DND-41 (cell line): Measurements from ENCODE around the gene TBPL1.
A peak's percentile ranks its signal among the peaks of the same experiment; 100 is the strongest.

ENCODE experiments used
- ATAC-seq: fragments of 200-7000 bp; cut with Tn5 transposase; 3 replicates; pipeline ENCODE4 v1.9.1; 2021; ENCODE audit warnings: low read depth; ENCODE audit not compliant: insufficient read depth
- DNase-seq: peaks from one replicate; pipeline ENCODE4 v3.0.0-alpha.2; 2020
- H2AFZ ChIP-seq: 2 replicates; pipeline ENCODE4 v1.6.0; 2012; ENCODE audit warnings: low read depth, low read length
- H3K27ac ChIP-seq: 2 replicates; pipeline ENCODE4 v1.5.1; 2012; ENCODE audit warnings: low read length, inconsistent platforms
- H3K27me3 ChIP-seq: fragments of 200-600 bp; sonication (generic); 2 replicates; pipeline ENCODE4 v1.6.0; 2012; ENCODE audit warnings: low read length, mild to moderate bottlenecking, inconsistent platforms; ENCODE audit not compliant: insufficient read depth, poor library complexity
- H3K36me3 ChIP-seq: 2 replicates; pipeline ENCODE4 v1.5.1; 2012; ENCODE audit warnings: low read length, inconsistent platforms; ENCODE audit not compliant: insufficient read depth
- H3K4me1 ChIP-seq: 2 replicates; pipeline ENCODE4 v1.5.1; 2012; ENCODE audit warnings: mild to moderate bottlenecking, low read length; ENCODE audit not compliant: insufficient read depth
- H3K4me2 ChIP-seq: 2 replicates; pipeline ENCODE4 v1.6.0; 2012; ENCODE audit warnings: mild to moderate bottlenecking, moderate library complexity, low read length, inconsistent platforms; ENCODE audit not compliant: insufficient read depth
- H3K4me3 ChIP-seq, 2 experiments: fragments of 200-600 bp in 1 of 2; shearing (Covaris generic) in 1 of 2; 2 replicates each; pipeline ENCODE4 v1.5.1; 2012 to 2016; ENCODE audit warnings: inconsistent platforms in 2 of 2, low read length in 2 of 2, mild to moderate bottlenecking in 2 of 2, low read depth in 1 of 2, moderate library complexity in 1 of 2
- H3K79me2 ChIP-seq: 2 replicates; pipeline ENCODE4 v1.6.0; 2012; ENCODE audit warnings: low read length, inconsistent platforms; ENCODE audit not compliant: insufficient read depth
- H3K9ac ChIP-seq: 2 replicates; pipeline ENCODE4 v1.6.0; 2012; ENCODE audit warnings: low read depth, mild to moderate bottlenecking, inconsistent platforms, low read length, moderate library complexity
- H3K9me3 ChIP-seq: 2 replicates; pipeline ENCODE4 v1.5.1; 2012; ENCODE audit warnings: low read length, moderate library complexity, mild to moderate bottlenecking, inconsistent platforms; ENCODE audit not compliant: insufficient read depth, severe bottlenecking
- H4K20me1 ChIP-seq: 2 replicates; pipeline ENCODE4 v1.6.0; 2012; ENCODE audit warnings: low read length; ENCODE audit not compliant: insufficient read depth
- EZH2 ChIP-seq: IDR thresholded peaks from 3 replicates; pipeline ENCODE4 v1.6.1; 2012; ENCODE audit warnings: borderline replicate concordance, low read depth, mild to moderate bottlenecking, moderate library complexity, low read length, inconsistent platforms; ENCODE audit not compliant: severe bottlenecking
- TF ChIP-seq, protein P1 (sequence below): IDR thresholded peaks from 2 replicates; pipeline ENCODE4 v1.5.1; 2012; ENCODE audit warnings: borderline replicate concordance, low read length, moderate library complexity, mild to moderate bottlenecking; ENCODE audit not compliant: poor library complexity, severe bottlenecking; ENCODE audit errors: extremely low read depth

TBPL1 gene

DNA sequence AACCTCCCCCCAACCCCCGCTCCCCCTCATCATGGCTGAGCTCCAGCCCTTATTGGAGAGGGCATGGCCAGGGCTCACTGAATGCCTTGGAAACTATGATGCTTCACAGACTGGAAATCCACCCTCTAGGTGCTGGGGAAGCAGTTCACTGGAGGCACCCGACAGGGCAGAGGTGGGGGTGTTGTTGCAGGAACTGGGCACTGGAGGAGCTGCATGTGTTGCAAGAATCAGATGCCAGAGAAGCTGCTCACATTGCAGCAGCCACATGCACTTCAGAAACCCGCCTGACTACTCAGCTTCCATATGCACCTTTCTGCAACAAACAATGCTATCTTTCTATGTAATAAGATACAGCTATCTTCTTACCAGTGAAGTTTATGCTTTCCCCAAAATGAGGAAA, 7.9 kb upstream of the TBPL1 start:
- H3K9ac ChIP-seq: no peak overlapping the region
- no peak for ATAC-seq
- no peak for DNase-seq
- no peak overlapping the region for H2AFZ ChIP-seq
- TF ChIP-seq, protein P1, sequence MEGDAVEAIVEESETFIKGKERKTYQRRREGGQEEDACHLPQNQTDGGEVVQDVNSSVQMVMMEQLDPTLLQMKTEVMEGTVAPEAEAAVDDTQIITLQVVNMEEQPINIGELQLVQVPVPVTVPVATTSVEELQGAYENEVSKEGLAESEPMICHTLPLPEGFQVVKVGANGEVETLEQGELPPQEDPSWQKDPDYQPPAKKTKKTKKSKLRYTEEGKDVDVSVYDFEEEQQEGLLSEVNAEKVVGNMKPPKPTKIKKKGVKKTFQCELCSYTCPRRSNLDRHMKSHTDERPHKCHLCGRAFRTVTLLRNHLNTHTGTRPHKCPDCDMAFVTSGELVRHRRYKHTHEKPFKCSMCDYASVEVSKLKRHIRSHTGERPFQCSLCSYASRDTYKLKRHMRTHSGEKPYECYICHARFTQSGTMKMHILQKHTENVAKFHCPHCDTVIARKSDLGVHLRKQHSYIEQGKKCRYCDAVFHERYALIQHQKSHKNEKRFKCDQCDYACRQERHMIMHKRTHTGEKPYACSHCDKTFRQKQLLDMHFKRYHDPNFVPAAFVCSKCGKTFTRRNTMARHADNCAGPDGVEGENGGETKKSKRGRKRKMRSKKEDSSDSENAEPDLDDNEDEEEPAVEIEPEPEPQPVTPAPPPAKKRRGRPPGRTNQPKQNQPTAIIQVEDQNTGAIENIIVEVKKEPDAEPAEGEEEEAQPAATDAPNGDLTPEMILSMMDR: no peak
- TF ChIP-seq EZH2: no peak
- no peak overlapping the region for H3K27ac ChIP-seq
- no peak overlapping the region for H3K4me2 ChIP-seq
- H3K4me1 ChIP-seq: no peaks in the 10 kb centered on the region
- no peaks in the 10 kb centered on the region for H4K20me1 ChIP-seq
- H3K9me3 ChIP-seq: no peaks in the 10 kb centered on the region
- no peak overlapping the region for H3K4me3 ChIP-seq
- no peaks in the 10 kb centered on the region for H3K36me3 ChIP-seq
- H3K27me3 ChIP-seq: peaks cover 10% of the 10 kb centered on the region
- H3K79me2 ChIP-seq: no peaks in the 10 kb centered on the region

DNA sequence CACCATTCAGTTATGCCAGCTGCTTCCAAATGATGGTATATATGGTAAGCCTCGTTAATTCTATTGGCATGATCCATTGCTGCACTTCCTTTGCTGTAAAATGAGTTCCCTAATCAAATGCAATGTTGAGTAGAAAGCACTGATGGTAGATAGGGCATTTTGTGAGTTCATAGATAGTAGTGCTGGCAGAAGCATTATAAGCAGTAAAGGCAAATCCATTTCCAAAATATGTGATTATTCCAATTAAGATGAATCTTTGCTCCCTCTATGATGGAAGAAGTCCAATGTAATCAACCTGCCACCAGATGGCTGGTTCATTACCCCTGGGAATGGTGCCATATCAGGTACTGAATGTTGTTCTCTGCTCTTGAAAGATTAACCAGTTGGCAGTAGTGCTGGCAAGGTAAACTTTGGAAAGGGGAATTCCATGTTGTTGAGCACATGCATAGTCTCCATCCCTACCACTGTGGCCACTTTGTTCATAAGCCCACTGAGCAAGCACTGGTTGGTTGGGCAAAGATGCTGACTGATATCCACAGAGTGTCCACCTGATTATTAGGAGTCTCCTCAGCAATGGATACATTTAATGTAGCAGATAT, 5.6 kb upstream of the TBPL1 start:
- no peak for DNase-seq
- H3K27ac ChIP-seq: no peak overlapping the region

DNA sequence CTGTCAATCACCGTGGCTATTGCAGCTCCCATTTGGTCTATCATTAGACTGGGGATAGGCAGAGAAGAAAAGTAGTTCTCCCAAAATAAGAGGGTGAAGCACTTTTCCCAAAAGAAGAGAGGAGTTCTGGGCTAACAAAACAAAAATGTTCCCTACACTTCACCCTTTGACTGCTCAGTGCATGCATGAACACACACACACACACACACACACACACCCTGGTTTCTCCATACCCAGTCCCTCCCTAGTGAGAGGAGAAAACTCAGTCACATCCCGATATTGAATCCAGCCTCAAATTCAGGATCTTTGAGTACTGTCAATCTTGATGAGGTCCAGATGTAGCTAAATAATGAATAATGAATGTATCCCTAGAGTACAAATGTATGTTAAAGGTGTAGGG, 4.6 kb upstream of the TBPL1 start:
- ATAC-seq (no peak), DNase-seq (no peak)
- H3K36me3 ChIP-seq: no peaks in the 10 kb centered on the region; the same call in 1 of the 2 replicates
- TF ChIP-seq, protein P1: no peak
- no peak for TF ChIP-seq EZH2
- peaks cover 26% of the 10 kb centered on the region for H3K27me3 ChIP-seq
- peaks cover 13% of the 10 kb centered on the region for H3K4me1 ChIP-seq
- H3K4me3 ChIP-seq: no peak overlapping the region
- H3K79me2 ChIP-seq: peaks cover 5% of the 10 kb centered on the region
- no peak overlapping the region for H3K4me2 ChIP-seq
- H2AFZ ChIP-seq: no peak overlapping the region
- H4K20me1 ChIP-seq: no peaks in the 10 kb centered on the region
- H3K9me3 ChIP-seq: no peaks in the 10 kb centered on the region
- no peak overlapping the region for H3K27ac ChIP-seq
- no peak overlapping the region for H3K9ac ChIP-seq

More for the DNA sequence above, 5.6 kb upstream of the TBPL1 start:
- no peak for ATAC-seq
- Histone ChIP-seq H4K20me1 (no peaks in the 10 kb centered on the region), H3K36me3 (no peaks in the 10 kb centered on the region), H3K79me2 (no peaks in the 10 kb centered on the region), H3K4me1 (peaks cover 12% of the 10 kb centered on the region), H3K9ac (no peak overlapping the region), H3K4me3 (no peak overlapping the region), H3K27me3 (peaks cover 25% of the 10 kb centered on the region), H3K9me3 (no peaks in the 10 kb centered on the region), H2AFZ (no peak overlapping the region), H3K4me2 (no peak overlapping the region)
- no peak for TF ChIP-seq EZH2
- TF ChIP-seq, protein P1: no peak

DNA sequence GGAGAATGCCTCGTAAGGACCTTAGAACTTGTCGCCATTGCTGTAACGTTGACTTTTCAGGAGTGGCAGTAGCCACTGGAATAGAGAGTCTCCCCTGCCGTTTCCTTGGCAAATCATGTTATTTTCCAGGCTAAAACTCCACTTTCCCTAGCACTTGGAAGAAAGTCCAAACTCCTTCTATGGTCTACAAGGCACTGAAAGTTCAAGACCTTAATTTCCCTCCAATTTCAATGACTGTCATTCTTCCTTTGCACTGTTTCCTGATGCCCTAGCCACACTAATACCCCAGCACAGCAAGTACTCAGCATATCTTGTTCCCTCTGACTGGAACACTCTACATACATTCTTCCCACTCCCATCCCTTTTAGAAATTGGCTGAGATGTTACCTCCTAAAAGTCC, 1.8 kb upstream of the TBPL1 start:
- Histone ChIP-seq H3K79me2 (peaks cover 32% of the 10 kb centered on the region), H3K27me3 (peaks cover 24% of the 10 kb centered on the region), H3K9ac (no peak overlapping the region), H2AFZ (peak overlapping the region; percentile 98; the same call in 1 of the 2 replicates), H3K4me3 (no peak overlapping the region), H3K4me1 (peaks cover 37% of the 10 kb centered on the region), H3K9me3 (no peaks in the 10 kb centered on the region), H3K27ac (no peak overlapping the region), H3K36me3 (no peaks in the 10 kb centered on the region; the same call in 1 of the 2 replicates), H3K4me2 (peak overlapping the region; percentile 99), H4K20me1 (peaks cover 16% of the 10 kb centered on the region)
- no peak for ATAC-seq
- DNase-seq: no peak
- no peak for TF ChIP-seq EZH2
- TF ChIP-seq, protein P1: no peak
